PC-3 (cell line): ENCODE results near the gene FMO2.

Source experiments
- EZH2 ChIP-seq: fragments of 300-600 bp; sonication (generic); IDR thresholded peaks from one replicate; pipeline ENCODE4 v1.6.1; 2017; ENCODE audit warnings: antibody characterized with exemption, mild to moderate bottlenecking, low read length; ENCODE audit not compliant: unreplicated experiment
- EZH2phosphoT487 ChIP-seq: fragments of 300-600 bp; sonication (generic); IDR thresholded peaks from 2 replicates; pipeline ENCODE4 v1.6.1; 2018; ENCODE audit warnings: mild to moderate bottlenecking, antibody characterized with exemption, low read length, borderline replicate concordance

DNA sequence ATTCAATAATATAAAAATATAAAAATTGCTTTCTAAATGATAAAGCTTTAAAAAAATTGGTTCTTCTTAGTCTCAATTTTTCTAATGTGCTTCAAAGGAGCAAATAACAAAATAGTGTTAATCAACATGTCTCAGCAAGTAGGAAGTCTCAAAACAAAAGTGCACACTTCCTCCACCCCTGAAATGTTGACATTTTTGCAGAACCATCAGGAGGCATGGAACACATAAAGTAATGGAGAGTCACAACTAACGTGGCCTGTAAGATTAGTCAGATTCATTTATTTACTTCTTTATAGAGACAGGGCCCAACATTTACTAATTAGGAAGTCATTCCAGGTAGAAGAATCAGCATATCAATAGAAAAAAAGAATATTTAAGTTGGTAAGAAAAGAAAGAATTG lies 34.9 kb upstream of the FMO2 start:
- no peak for TF ChIP-seq EZH2
- no peak for TF ChIP-seq EZH2phosphoT487
